PFSK-1 (cell line): ENCODE measurements around the gene STIM2.

Experiments
- REST ChIP-seq, 2 experiments: IDR thresholded peaks; 2 replicates each; pipeline versions ENCODE4 v1.6.1 to v1.8.0; 2011 to 2012; ENCODE audit warnings: low read depth in 2 of 2, low read length in 2 of 2, control low read depth in 1 of 2, inconsistent platforms in 1 of 2, mild to moderate bottlenecking in 1 of 2, moderate library complexity in 1 of 2; ENCODE audit not compliant: insufficient read depth in 1 of 2
- TAF1 ChIP-seq: IDR thresholded peaks from 2 replicates; pipeline ENCODE4 v1.6.1; 2012; ENCODE audit warnings: low read length, control low read depth, borderline replicate concordance; ENCODE audit not compliant: insufficient read depth

GRCh38 chr4:26823583-26823982, 37.1 kb upstream of the STIM2 start:
- TF ChIP-seq REST (IDR thresholded peaks at IDR 0.05; ENCODE audit: insufficient read depth in 1 of 2, low read depth in 2 of 2, low read length in 2 of 2) (no peak), TAF1 (no peak)
